ENCODE results near the gene HINT3.
"Not testable (repeated sequence)": the region's sequence is repeated elsewhere in the genome, so short reads cannot be mapped to it uniquely, and the experiment has no call there.

HINT3 gene

GRCh38 chr6:125940247-125941041 lies 16.1 kb upstream of the HINT3 start:
- no peak for DNase-seq

GRCh38 chr6:125942672-125943527 lies 13.7 kb upstream of the HINT3 start:
- no peak for DNase-seq

DNA sequence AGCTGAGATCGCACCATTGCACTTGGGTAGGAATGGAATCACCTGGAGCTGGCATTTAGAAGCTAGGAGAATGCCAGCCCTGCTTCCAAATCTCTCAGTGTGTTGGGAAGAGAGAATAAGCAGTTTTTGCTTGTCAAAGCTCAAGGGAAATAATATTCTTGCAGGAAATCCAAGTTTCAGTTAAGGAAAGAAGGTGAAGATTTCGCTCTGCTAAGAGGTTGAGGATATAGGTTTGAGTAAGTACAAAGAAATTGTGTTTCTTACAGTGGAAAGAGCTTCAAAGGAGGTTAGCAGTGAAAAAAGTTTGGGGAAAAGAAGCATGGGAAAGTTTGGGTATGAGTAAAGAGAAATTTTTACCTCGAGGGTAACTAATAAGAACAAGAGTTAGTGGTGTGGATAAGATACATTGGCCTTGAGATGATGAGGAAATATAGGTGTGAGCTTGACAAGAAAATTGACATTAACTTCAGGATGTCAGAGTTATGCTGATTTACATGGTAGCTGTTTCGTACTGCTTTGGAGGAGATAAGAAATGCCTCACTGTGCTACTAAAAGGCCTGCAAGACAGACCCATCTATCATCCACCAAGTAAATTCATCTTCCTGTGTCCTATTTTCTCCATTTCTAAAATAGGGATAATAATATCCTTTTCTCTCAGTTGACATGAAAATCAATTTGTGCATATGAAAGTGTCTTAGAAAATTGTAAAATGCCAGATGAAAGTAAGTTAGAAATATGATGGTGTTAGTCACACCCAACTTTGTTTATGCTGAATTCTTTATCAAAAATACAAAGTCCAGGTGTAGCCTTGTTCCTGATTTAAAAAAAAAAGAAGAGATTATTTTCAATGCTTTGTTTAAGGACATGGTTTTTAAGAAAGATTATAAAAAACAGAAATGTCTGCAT lies 12.8 kb upstream of the HINT3 start:
- DNase-seq, result no peak

GRCh38 chr6:125944434-125944816 lies 12.1 kb upstream of the HINT3 start:
- peak; percentile 87 for DNase-seq

- no peak for DNase-seq
Observed at GRCh38 chr6:125944896-125945295, 11.7 kb upstream of the HINT3 start.

DNA sequence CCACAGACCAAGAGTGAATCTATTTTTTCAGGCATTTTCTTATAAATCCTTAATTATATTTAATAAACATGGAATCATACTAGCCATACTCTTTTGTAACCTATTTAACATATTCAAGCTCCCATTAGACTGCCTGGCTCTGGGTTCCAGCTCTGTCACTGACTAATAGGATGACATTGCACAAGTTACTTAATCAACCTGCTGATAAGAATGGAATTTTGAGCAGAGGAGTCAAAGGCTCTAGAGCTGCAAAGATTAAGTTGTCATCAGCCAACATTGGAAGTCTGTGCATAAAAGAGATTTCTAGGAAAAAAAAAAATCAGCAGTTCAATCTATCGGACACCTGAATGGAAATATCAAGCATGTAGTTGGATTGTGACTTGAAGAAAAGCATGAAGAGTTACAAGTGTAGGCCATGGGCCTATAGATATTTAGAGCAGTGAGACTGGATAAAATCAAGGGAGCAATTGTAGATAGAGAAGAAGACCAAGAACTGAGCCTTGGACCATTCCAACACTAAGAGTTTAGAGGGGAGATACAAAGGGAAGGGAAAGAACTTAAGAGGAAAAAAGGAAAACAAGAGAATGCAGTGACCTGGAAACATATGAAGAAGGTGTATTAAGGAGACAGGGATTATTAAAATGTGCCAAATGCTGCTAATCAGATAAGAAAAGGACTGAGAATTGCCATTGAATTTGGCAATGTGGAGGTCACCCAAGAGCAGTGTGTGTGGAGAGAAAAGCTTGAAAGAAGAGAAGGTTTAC lies 11.0 kb upstream of the HINT3 start:
- DNase-seq, result no peak

GRCh38 chr6:125947615-125948014 lies 9.0 kb upstream of the HINT3 start:
- no peak for DNase-seq

DNA sequence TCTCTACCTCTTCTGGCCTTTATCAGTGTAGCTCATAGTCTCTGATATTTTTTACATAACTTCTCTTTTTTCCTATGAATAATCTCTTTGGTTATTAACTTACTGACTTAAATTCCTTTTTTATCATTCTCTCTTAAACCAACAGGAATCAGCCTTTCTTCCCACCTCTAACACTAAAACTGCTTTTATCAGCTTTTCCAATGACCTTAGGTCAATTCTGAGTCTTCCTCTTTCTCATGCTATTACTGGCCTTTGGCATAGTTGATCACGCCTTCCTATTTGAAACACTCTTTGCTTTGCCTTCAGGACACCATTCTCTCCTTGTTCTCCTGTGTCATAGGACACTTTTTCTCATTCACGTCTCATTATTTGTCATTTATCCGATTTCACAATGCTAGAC lies 8.1 kb upstream of the HINT3 start:
- no peak for DNase-seq

- DNase-seq, result no peak
Observed at GRCh38 chr6:125949069-125949468, 7.5 kb upstream of the HINT3 start.

DNA sequence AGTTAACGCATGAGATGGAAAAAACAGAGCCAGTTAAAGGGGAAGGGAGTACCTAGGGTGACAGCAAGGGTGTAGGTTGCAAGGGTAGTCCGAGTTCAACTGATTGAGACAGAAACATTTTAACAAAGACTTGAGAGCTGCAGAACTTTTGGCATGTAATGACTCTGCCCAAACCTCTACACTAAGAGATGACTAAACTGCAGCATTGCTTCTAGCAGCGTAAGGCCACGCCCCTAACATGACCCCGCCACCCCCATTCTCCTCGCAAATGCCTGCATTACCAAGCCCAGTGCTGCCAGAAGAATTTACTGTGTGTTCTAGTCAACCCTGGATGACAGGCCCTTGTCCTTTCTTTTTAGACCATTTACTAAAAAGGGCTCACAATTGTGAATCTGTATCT lies 6.3 kb upstream of the HINT3 start:
- no peak for DNase-seq

- not testable (repeated sequence) for DNase-seq
Observed at GRCh38 chr6:125950716-125951115, 5.9 kb upstream of the HINT3 start.

DNA sequence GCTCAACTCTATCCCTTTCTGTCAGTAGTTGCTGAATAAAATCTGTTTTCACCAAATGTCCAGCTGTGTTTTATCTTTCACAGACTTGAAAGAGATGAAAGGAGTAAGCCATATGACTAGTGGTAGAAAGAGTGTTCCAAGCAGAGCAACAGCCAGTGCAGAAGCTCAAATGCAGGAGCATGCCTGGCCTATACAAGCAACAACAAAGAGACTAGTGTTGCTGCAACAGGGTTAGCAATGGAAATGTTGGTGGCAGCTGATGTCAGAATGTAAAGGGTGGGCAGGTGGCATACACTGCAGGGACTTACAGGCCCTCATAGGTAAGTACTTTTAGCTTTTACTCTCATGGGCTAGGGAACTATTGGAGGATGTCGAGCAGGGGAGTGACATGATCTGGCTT lies 5.2 kb upstream of the HINT3 start:
- no peak for DNase-seq

DNA sequence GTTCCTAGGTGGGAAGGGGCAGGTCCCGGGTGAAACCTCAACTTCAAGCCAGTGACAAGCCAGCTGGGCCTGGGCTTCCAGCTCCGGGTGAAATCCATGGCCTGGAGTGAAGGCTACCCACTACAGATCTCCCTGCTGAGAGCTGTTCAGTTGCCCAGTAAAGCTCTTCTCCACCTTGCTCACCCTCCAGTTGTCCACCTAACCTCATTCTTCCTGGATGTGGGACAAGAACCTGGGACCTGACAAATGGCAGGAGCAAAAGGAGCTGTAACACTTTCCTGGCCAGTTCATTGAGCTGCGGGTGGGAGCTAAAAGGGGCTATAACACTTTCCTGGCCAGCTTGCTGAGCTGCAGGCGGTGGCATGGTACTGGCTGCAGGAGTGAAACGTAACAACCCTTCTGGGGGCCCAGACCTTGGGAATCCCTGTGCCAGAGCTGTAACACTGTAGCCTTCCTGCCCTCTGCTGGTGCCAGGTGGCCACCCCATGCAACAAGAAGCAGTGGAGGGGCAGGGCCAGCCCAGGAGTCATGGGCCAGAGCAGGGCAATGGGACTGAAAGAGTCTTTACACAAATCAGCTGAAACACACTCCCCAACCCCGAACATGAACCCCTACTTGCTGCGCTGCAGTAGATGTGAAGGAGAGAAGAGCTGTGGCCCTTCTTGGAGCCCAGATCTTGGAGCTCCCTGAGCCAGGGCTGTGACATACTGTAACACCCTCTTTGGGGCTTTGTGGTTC lies 3.6 kb upstream of the HINT3 start:
- DNase-seq, result no peak

- DNase-seq, result no peak
Observed at GRCh38 chr6:125953502-125953875, 3.1 kb upstream of the HINT3 start.

DNA sequence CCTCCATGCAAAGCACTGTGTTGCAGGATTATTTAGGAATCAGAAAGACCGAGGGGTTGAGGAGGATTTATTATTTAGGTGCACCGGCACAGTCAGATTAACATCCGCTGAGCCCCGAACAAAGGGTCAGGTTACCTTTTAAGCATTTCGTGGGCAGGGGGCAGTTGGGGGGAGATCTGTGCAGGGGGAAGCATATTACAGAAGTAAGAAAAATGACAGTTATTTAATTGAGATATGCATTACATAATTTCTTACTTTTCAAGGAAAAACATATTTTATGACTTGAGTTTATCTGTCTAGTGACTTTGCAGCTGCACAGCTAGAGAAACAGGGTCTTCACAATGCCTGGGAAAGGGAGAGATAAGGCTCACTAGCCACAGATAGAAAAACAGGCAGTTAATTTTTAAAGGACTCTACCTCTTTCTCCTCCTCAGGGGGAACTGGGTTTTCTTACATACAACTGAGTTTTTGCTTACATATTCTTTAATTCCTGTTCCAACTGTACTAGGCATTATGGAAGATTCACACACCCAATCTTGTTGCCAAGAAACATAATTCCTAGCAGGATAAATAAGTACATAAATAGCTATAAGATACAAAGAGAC lies 1.7 kb upstream of the HINT3 start:
- DNase-seq, result no peak

DNA sequence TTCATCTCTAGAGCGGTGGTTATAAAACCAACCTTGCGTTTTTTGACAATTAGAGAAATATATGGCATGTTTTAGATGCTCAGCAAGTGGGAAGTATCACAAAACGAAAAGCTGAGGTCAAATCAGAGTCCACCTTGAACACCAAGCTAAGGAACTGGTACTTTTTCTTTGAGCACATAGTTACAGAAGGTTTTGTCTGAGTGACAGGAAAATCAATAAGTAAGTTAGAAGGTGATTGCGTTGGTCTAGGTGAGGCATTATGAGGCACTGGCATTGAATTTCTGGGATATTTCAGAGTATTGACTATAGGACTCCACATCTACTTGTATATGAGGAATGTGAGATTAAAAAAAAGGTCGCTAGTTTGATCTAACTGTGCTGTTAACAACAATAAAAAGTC lies 597 bp upstream of the HINT3 start:
- DNase-seq, result no peak

DNA sequence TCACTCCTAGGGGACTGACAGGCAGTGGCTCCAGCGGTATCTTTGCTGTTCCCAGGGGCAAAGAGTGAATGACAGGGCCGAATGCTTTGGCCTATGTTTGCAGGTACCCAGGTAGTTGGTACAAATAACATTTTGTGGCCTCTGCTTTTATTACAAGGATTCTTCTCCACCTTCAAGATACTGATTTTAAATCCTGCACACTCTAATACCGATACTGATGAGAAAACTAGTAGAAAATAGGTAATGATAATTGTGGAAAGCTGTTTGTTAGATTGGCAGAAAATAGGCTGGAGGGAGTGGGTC lies 772 bp downstream of the HINT3 start:
- DNase-seq, result peak; percentile 51

DNA sequence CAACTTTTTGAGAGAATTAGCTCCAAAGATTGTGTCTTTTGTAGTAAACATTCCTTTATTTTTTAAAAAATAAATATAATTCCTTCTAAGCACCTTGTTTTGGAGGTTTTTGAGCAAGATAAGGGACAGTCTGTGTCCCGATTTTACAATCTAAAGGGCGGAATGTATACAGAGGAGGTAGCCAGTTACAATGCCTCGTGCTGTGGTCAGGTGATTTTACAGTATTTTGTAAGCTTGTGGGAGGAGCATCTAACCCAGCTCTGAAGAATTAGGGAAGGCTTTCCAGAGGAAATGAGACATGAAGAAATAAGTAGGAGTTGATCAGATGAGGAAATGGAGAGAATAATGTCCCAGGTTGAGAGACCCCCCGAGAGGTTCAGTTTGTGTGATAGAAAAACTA lies 1.3 kb downstream of the HINT3 start:
- no peak for DNase-seq

GRCh38 chr6:125959041-125959440 lies 2.5 kb downstream of the HINT3 start:
- no peak for DNase-seq

DNA sequence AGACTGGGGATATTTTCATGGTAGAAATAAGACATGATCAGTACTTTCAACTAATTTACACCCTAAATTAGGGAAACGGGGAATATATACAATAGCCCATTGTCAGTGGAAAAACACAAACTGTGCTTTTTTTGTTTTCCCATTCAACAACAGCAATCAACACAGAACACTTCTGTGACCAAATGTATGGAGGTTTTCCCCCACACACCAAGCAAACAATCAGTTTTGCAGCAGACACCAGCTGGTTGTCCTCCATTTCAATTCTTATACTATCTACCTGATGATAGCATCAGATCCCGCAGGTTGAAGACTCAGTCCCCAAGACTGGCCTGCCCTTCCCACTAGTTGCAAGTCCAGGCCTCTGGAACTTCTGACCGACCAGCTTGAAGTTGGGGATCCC lies 4.5 kb downstream of the HINT3 start:
- DNase-seq, result no peak

GRCh38 chr6:125962900-125963497 lies 6.4 kb downstream of the HINT3 start:
- no peak for DNase-seq

Measured in NCI-H2029 treated with DMSO at 0.1 percent for 48 hours (cell line).